ENCODE results near the gene PSMA3. TPM values are rescaled to one million over a fixed set of nuclear protein-coding genes. Genes with fewer than 3 reads are reported as not detected.

The PSMA3 gene
- total RNA-seq, 6 donors from 2014 or later: 49.2 to 164 (median 153) TPM

DNA sequence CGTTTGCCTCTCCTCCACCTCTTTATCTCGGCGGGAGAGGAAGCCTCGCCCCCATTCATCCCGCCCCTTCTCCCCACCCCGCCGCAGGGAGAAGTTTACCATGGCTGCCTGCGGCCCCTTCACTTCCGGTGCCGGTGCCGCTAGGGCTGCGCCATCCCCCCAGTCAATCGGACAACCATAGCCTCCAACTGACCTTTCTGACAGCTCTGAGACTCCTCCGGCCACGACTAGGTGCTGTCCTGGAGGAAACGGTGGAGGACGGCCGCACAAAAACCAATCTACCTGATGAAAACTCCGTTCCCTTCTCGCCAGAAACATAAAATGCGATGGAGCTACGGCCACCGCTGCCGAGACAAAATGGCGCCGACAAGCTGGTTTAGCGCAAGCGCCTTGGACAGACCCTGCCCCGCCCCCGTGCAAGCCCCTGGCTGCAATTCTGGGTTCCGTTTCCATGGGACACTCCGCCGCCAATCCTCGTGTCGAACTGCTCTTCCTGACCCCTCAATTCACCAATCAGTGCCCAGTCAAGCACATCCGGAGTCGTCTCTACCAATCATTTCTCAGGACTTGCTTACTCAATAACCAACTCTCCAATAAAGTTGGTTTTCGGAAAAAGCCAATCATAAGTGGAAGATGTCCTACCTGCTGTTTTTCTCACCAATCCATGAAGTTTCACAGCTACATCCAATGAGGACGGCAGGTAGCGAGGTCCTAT is 53.3 kb downstream of the PSMA3 start:
- H3K27ac ChIP-seq: peak overlapping the region; percentile 95 to 99 (median 97)
- 0% methylated on average over 17 to 40 of the region's 40 CpGs for WGBS, 2 donors
- peaks cover 31 to 62% (median 39%) of the 10 kb centered on the region in 4 donors for H3K4me1 ChIP-seq
- no peaks in the 10 kb centered on the region for H3K9me3 ChIP-seq
- H3K4me3 ChIP-seq: peak overlapping the region; percentile 42 to 95 (median 84)
- ATAC-seq (ENCODE audit: low FRiP score in 2 of 2): peak; percentile 96 to 100
- no peaks in the 10 kb centered on the region for H3K27me3 ChIP-seq
- TF ChIP-seq POLR2AphosphoS5 (IDR thresholded peaks at IDR 0.05) (peak; percentile 74 to 92), EP300 (IDR thresholded peaks at IDR 0.05) (peak in 1 of 4 donors; percentile 58), POLR2A (IDR thresholded peaks at IDR 0.05) (peak; percentile 52 to 92 (median 68))
- TF ChIP-seq, protein P1, sequence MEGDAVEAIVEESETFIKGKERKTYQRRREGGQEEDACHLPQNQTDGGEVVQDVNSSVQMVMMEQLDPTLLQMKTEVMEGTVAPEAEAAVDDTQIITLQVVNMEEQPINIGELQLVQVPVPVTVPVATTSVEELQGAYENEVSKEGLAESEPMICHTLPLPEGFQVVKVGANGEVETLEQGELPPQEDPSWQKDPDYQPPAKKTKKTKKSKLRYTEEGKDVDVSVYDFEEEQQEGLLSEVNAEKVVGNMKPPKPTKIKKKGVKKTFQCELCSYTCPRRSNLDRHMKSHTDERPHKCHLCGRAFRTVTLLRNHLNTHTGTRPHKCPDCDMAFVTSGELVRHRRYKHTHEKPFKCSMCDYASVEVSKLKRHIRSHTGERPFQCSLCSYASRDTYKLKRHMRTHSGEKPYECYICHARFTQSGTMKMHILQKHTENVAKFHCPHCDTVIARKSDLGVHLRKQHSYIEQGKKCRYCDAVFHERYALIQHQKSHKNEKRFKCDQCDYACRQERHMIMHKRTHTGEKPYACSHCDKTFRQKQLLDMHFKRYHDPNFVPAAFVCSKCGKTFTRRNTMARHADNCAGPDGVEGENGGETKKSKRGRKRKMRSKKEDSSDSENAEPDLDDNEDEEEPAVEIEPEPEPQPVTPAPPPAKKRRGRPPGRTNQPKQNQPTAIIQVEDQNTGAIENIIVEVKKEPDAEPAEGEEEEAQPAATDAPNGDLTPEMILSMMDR (IDR thresholded peaks at IDR 0.05): peak in 1 of 6 experiments; percentile 20
- H3K36me3 ChIP-seq: peaks cover 0 to 39% (median 25%) of the 10 kb centered on the region in 4 donors
- DNase-seq: peak; percentile 94 to 99

DNA sequence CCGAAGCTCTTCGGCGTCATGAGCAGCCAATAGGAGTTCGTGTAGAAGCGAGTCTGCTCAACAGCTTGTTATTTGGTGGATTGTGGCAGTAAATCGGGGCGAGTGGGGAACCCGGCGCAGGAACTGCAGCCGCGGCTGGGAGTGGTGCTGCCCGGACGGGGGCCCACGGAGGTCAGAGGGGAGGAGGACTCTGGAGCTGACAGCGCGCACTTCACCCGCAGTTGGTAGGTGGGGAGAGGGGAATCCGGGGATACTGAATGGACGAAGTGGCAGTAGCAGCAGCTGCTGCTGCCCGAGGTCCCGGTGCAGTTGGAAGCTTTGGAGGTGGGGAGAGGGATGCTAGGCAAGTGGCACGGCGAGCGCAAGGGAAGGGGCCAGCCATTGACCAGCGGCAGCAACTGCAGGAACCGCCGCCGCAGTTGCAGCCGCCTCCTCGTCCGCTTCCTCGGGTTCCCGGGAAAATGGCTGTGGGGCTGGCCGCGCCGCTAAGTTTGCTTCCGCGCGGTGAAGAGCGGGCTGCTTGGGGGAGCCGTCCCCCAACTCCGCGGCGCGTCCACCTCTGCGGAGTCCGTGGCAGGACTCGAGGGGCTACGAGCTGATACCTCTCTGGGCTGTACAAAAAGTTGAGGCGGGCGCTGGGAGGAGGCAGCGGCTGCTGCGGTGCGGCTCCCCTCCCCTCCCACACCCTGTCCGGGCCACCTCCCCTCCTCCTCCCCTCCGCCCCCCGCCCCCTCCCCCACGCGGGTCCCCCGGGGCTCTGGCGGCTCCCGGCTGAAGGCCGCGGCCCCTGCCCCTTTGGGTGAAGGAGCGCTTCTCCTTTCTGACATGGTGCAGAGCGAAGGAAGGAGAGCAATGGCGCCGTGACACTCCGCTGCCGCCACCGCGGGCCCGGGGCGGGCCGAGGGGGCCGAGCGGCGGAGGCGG is 54.1 kb downstream of the PSMA3 start, which contains the start of gene ARID4A:
TSS of gene ARID4A (plus strand) at position 79 of the 924 bp plus-strand sequence. CDS start 1,300 bp downstream, outside the sequence.
- H3K27me3 ChIP-seq: no peaks in the 10 kb centered on the region
- H3K4me3 ChIP-seq: peak within 1 kb of the TSS; percentile 53 to 95 (median 84)
- peak within 1 kb of the TSS; percentile 95 to 99 (median 97) for H3K27ac ChIP-seq
- 0 to 1% methylated on average over 38 to 54 of the region's 79 CpGs for WGBS, 2 donors
- H3K9me3 ChIP-seq: no peaks in the 10 kb centered on the region
- DNase-seq (peak; percentile 91 to 95), ATAC-seq (ENCODE audit: low FRiP score in 2 of 2) (peak; percentile 28 to 62)
- TF ChIP-seq, protein P1 (IDR thresholded peaks at IDR 0.05): peak in 1 of 6 experiments; percentile 7
- TF ChIP-seq POLR2A (IDR thresholded peaks at IDR 0.05) (peak in 3 of 4 donors; percentile 80 to 94 (median 93)), POLR2AphosphoS5 (IDR thresholded peaks at IDR 0.05) (peak; percentile 79 to 95), EP300 (IDR thresholded peaks at IDR 0.05) (no peak)
- peaks cover 29 to 54% (median 36%) of the 10 kb centered on the region in 4 donors for H3K4me1 ChIP-seq
- H3K36me3 ChIP-seq: peaks cover 0 to 38% (median 23%) of the 10 kb centered on the region in 4 donors

DNA sequence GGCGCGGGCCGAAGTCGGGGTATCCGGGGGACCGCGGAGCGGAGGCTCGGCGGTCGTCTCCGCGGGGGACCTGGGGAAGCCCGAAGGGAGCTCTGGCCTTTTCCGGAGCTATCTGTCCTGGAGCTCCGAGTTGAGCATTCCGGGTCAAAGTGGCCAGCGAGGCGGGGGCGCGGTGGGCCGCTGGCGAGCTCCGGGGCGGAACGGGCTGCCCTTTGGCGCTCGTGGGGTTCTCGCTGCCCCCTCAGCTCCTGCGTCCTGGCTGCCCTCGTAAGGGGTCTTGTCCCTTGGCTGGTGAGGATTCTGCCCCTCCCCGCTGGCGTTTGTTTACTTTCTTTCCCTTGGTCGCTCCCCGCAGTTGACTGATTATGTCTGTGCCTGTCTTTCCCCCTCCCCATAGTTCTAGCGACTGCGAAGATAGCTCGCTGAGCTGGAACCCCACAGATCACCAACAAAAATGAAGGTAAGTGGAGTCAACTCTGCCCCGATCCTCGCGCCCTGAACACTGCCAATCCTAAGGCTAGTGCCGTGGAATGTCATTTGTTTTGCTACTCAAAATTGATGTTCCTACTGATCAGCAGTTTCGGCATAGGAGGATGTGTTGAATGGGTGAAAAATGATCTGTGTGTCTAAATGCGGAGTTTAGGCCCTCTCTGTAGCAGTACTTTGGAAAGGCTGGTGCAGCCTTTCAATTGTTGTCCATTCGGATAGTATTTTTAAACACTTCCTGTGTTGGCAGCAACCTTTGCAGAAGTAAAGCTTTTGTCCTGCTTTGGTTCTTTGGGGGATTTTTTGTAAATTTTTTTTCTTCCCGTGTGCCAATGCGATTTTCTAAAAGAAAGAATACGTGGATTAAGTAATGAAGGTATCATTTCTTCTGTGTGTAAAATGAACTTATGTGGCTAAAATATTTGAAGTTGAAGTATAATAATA is 55.0 kb downstream of the PSMA3 start:
- peak in 1 of 2 donors; percentile 24 for DNase-seq
- 1% methylated on average over 25 to 33 of the region's 48 CpGs for WGBS, 2 donors
- Histone ChIP-seq H3K27me3 (no peaks in the 10 kb centered on the region), H3K27ac (peak overlapping the region; percentile 92 to 98 (median 95)), H3K4me1 (peaks cover 28 to 45% (median 30%) of the 10 kb centered on the region in 4 donors), H3K4me3 (peak overlapping the region; percentile 53 to 95 (median 84)), H3K9me3 (no peaks in the 10 kb centered on the region), H3K36me3 (peaks cover 0 to 33% (median 17%) of the 10 kb centered on the region in 4 donors)
- TF ChIP-seq, protein P1 (IDR thresholded peaks at IDR 0.05): no peak
- no peak for TF ChIP-seq EP300 (IDR thresholded peaks at IDR 0.05)
- no peak for ATAC-seq (ENCODE audit: low FRiP score in 2 of 2)

DNA sequence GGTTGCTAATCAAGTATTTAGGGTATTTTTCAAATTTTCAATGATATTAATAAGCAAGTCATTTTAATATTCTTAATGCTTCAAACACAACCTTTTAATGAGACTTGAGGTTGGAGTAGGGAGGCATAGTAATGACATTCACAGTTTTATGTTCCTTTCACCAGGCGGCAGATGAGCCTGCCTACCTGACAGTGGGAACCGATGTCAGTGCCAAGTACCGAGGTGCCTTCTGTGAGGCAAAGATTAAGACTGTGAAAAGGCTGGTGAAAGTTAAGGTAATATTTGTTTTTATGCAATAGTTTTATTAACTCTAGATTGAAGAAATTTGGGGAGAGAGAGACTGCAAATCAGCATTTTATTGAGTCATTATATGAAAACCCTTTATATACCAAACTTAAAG is 56.8 kb downstream of the PSMA3 start:
- no peak for ATAC-seq (ENCODE audit: low FRiP score in 2 of 2)
- H3K27me3 ChIP-seq: no peaks in the 10 kb centered on the region
- 84 to 86% methylated on average over 3 of the region's 3 CpGs for WGBS, 2 donors
- no peak overlapping the region for H3K4me3 ChIP-seq
- no peak for DNase-seq
- no peak overlapping the region for H3K27ac ChIP-seq
- H3K36me3 ChIP-seq: peaks cover 0 to 34% (median 19%) of the 10 kb centered on the region in 4 donors
- H3K9me3 ChIP-seq: no peaks in the 10 kb centered on the region
- TF ChIP-seq, protein P1 (IDR thresholded peaks at IDR 0.05): no peak
- TF ChIP-seq POLR2AphosphoS5 (IDR thresholded peaks at IDR 0.05): no peak
- TF ChIP-seq POLR2A (IDR thresholded peaks at IDR 0.05): no peak
- TF ChIP-seq EP300 (IDR thresholded peaks at IDR 0.05): no peak
- H3K4me1 ChIP-seq: peaks cover 13 to 28% (median 17%) of the 10 kb centered on the region in 4 donors

All from upper lobe of left lung (tissue), 6 donors.